BE2C (cell line): ENCODE results near the gene MTX3.

ENCODE experiments used
- DNase-seq: peaks from one replicate; pipeline ENCODE4 v3.0.0-alpha.2; 2020
- H3K27me3 ChIP-seq: fragments of 250-450 bp; sonication (Bioruptor Pico); 2 replicates; pipeline ENCODE4 v1.5.1; 2020; ENCODE audit warnings: mild to moderate bottlenecking
- H3K36me3 ChIP-seq: fragments of 250-450 bp; sonication (Bioruptor Pico); 2 replicates; pipeline ENCODE4 v1.5.1; 2020; ENCODE audit warnings: mild to moderate bottlenecking
- H3K4me1 ChIP-seq: fragments of 250-450 bp; sonication (Bioruptor Pico); 2 replicates; pipeline ENCODE4 v1.5.1; 2020
- H3K4me3 ChIP-seq: 2 replicates; pipeline ENCODE4 v1.5.1; 2011; ENCODE audit warnings: low read depth, low read length
- H3K9me3 ChIP-seq: fragments of 250-450 bp; sonication (Bioruptor Pico); 2 replicates; pipeline ENCODE4 v1.5.1; 2020
- TF ChIP-seq, protein P1 (sequence below): IDR thresholded peaks from 2 replicates; pipeline ENCODE4 v1.5.1; 2012; ENCODE audit warnings: mild to moderate bottlenecking, low read depth, low read length

MTX3 gene

GRCh38 chr5:80034962-80035821 is 44.1 kb upstream of the MTX3 start, which contains the start of gene THBS4:
Gene THBS4 (plus strand): TSS chr5:80035348. CDS start chr5:80035538, 190 bp downstream.
- TF ChIP-seq, protein P1, sequence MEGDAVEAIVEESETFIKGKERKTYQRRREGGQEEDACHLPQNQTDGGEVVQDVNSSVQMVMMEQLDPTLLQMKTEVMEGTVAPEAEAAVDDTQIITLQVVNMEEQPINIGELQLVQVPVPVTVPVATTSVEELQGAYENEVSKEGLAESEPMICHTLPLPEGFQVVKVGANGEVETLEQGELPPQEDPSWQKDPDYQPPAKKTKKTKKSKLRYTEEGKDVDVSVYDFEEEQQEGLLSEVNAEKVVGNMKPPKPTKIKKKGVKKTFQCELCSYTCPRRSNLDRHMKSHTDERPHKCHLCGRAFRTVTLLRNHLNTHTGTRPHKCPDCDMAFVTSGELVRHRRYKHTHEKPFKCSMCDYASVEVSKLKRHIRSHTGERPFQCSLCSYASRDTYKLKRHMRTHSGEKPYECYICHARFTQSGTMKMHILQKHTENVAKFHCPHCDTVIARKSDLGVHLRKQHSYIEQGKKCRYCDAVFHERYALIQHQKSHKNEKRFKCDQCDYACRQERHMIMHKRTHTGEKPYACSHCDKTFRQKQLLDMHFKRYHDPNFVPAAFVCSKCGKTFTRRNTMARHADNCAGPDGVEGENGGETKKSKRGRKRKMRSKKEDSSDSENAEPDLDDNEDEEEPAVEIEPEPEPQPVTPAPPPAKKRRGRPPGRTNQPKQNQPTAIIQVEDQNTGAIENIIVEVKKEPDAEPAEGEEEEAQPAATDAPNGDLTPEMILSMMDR = no peak
- no peak within 1 kb of the TSS for H3K4me3 ChIP-seq
- DNase-seq = no peak

GRCh38 chr5:80034559-80034958 is 43.5 kb upstream of the MTX3 start:
- Histone ChIP-seq H3K27me3 (peaks cover 72% of the 10 kb centered on the region), H3K4me1 (no peaks in the 10 kb centered on the region), H3K4me3 (no peak overlapping the region), H3K9me3 (no peaks in the 10 kb centered on the region), H3K36me3 (no peaks in the 10 kb centered on the region; the same call in 1 of the 2 replicates)
- TF ChIP-seq, protein P1 = no peak
- no peak for DNase-seq

More at GRCh38 chr5:80034962-80035821, 44.1 kb upstream of the MTX3 start, which contains the start of gene THBS4:
- H3K36me3 ChIP-seq = no peaks in the 10 kb centered on the region; the same call in 1 of the 2 replicates
- peaks cover 75% of the 10 kb centered on the region for H3K27me3 ChIP-seq
- H3K4me1 ChIP-seq = no peaks in the 10 kb centered on the region
- H3K9me3 ChIP-seq = no peaks in the 10 kb centered on the region

DNA sequence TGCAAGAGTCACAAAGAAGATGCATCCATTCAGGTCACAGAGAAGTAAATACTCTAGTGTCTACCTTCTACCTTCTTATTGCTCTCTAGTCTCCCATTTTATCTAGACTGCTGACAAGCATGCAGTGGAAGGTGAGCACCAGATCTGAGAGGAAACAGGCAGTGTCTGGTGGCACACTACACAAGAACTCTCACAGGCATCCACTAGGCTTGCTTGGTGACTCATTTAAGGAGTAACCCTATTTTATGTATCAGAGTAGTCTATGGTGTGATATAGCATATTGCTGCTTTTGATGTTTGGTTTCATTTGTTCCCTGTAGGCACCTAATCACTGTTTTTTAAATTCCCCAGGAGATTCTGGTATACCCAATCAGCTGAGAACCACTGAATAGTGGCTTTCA is 42.5 kb upstream of the MTX3 start:
- TF ChIP-seq, protein P1 = no peak
- no peak overlapping the region for H3K4me3 ChIP-seq
- DNase-seq = no peak
- no peaks in the 10 kb centered on the region for H3K4me1 ChIP-seq
- no peaks in the 10 kb centered on the region for H3K9me3 ChIP-seq
- H3K27me3 ChIP-seq = peaks cover 62% of the 10 kb centered on the region
- H3K36me3 ChIP-seq = no peaks in the 10 kb centered on the region; the same call in 1 of the 2 replicates

GRCh38 chr5:80031109-80031508 is 40.0 kb upstream of the MTX3 start:
- no peak for DNase-seq
- Histone ChIP-seq H3K27me3 (peaks cover 47% of the 10 kb centered on the region), H3K36me3 (no peaks in the 10 kb centered on the region), H3K4me1 (no peaks in the 10 kb centered on the region), H3K4me3 (no peak overlapping the region), H3K9me3 (no peaks in the 10 kb centered on the region)
- TF ChIP-seq, protein P1 = no peak

- Histone ChIP-seq H3K27me3 (peaks cover 25% of the 10 kb centered on the region), H3K36me3 (no peaks in the 10 kb centered on the region), H3K4me3 (no peak overlapping the region), H3K9me3 (no peaks in the 10 kb centered on the region), H3K4me1 (no peaks in the 10 kb centered on the region)
- TF ChIP-seq, protein P1 = no peak
- DNase-seq = no peak
Observed at GRCh38 chr5:80026841-80027240, 35.8 kb upstream of the MTX3 start.

DNA sequence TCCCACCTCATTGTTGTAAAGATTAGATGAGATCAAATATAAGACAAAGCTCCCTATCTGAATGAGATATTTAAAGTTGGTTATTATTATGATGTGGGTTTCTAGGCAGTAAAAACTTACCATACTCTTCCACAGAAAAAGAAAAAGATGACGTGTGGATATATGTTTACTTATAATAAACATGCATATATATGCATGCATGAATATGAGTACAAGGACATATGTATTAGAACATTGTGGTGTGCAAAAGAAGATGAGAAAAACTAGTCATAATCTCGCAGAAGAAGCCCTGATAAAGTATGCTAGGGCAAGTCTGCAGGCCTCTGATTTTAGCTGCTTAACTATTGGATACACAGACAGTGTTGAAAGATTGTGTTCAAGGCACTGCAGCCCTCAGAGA is 34.0 kb upstream of the MTX3 start:
- DNase-seq = no peak
- Histone ChIP-seq H3K9me3 (no peaks in the 10 kb centered on the region), H3K4me3 (no peak overlapping the region), H3K27me3 (peaks cover 25% of the 10 kb centered on the region), H3K4me1 (no peaks in the 10 kb centered on the region), H3K36me3 (no peaks in the 10 kb centered on the region)
- TF ChIP-seq, protein P1 = no peak
